NB4 (cell line): ENCODE data around the gene NXNL1.

Experiments used
- MYC ChIP-seq: IDR thresholded peaks from 2 replicates; pipeline ENCODE4 v1.6.1; 2011; ENCODE audit warnings: low read depth, low read length
- POLR2A ChIP-seq: IDR thresholded peaks from 2 replicates; pipeline ENCODE4 v1.6.1; 2011; ENCODE audit warnings: mild to moderate bottlenecking; ENCODE audit not compliant: insufficient read length; ENCODE audit errors: extremely low read depth
- TF ChIP-seq, protein P1 (sequence below): IDR thresholded peaks from one replicate; pipeline ENCODE4 v1.5.1; 2012; ENCODE audit warnings: low read depth, low read length

DNA sequence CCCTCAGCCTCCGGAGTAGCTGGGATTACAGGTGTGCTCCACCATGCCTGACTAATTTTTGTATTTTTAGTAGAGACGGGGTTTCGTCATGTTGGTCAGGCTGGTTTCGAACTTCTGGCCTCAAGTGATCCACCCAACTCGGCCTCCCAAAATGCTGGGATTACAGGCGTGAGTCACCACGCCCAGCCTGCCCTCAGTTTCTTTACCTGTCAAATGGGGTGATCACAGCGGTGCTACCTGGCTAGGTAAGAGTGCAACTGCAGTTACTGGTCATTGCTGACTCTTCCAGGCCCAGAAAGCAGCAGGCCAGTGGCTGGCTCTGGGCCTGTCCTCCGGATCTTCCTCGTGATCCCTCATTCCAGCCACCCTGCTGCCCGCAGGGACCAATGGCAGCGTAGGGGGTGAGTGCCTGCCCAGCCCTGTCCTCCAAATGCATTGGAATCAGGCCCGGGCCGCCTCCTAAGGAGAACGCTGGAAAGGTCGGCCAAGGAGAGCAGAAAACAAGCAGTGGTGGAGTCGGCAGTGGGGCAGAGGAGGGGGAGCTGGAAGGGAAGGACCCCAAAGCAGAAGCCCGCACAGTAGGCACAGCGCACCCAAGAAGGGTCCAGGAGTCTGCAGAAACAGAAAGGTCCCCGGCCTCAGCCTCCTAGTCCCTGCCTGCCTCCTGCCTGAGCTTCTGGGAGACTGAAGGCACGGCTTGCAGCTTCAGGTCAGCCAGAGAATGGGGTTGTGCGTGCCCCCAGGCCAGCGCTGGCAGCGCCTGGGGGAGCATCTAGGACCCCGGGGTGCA, 7.8 kb upstream of the NXNL1 start:
- TF ChIP-seq, protein P1, sequence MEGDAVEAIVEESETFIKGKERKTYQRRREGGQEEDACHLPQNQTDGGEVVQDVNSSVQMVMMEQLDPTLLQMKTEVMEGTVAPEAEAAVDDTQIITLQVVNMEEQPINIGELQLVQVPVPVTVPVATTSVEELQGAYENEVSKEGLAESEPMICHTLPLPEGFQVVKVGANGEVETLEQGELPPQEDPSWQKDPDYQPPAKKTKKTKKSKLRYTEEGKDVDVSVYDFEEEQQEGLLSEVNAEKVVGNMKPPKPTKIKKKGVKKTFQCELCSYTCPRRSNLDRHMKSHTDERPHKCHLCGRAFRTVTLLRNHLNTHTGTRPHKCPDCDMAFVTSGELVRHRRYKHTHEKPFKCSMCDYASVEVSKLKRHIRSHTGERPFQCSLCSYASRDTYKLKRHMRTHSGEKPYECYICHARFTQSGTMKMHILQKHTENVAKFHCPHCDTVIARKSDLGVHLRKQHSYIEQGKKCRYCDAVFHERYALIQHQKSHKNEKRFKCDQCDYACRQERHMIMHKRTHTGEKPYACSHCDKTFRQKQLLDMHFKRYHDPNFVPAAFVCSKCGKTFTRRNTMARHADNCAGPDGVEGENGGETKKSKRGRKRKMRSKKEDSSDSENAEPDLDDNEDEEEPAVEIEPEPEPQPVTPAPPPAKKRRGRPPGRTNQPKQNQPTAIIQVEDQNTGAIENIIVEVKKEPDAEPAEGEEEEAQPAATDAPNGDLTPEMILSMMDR, result no peak
- no peak for TF ChIP-seq POLR2A
- no peak for TF ChIP-seq MYC
